CMK (cell line): Measurements from ENCODE around the gene GRAMD1A.

Experiments used
- DNase-seq: peaks from one replicate; pipeline ENCODE4 v3.0.0-alpha.2; 2010; ENCODE audit warnings: low read depth

The GRAMD1A gene

DNA sequence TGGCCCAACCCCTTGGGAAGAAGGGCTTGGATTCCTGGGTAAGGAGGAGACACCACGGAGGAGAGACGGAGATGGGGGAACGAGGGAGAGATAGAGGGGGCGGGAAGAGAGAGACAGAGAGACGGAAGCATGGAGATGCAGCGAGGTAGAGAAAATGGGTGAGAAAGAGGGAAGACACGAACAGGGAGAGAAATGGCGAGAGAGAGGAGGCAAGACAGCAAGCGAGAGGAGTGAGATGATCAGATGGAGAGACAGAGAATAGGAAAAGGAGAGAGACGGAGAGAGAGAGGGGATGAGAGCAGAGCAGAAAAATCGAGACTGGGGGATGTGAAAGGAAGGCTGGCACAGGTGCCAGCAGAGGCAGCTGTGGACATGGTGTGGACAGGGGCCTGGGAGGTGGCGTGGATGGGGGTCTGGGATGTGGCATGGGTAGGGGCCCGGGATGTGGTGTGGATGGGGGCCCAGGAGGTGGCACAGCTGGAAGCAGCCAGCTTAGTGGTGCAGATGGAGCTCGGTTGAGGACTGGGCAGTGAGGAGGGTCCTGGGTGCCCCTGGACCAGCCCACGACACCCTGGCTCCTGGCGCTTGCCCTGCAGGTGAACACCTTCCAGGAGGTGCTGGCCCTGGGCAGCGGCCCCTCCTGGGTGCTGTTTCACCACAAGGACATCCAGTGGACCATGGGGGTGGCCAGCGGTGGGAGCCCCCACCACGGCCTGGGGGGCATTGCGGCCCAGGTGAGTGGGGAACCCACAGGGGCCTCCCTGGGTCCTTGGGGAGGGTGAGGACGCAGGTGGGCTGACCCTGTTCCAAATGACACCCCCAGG is 75.3 kb downstream of the GRAMD1A start:
- no peak for DNase-seq

DNA sequence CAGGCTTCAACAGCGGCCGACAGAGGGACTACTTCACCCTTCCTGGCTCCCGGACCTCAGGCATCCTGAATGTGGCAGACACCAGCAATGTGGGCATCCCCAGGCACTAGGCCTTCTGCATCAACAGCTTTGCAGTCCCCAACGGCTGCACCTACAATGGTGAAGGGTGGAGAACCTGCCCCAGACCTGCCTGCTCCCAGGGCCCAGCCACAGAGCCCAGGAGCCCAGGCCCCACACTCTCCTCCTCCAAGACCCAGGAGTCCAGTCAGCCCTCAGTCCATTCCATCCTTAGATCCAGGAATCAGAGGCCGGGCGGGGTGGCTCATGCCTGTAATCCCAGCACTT is 75.9 kb downstream of the GRAMD1A start:
- DNase-seq, result no peak
